HG02852 (cell line): ENCODE measurements around the gene CRYAB.

ENCODE experiments used
- ATAC-seq: cut with Tn5 transposase; IDR thresholded peaks from one replicate; pipeline ENCODE4 v1.9.1; 2021; ENCODE audit warnings: mild to moderate bottlenecking, moderate library complexity; ENCODE audit not compliant: unreplicated experiment

The CRYAB gene

GRCh38 chr11:111911563-111912401, at the start of gene CRYAB:
CRYAB (minus strand) TSS chr11:111911770; CDS start chr11:111911724, 46 bp downstream.
- ATAC-seq, result no peak

- ATAC-seq, result no peak
Measured at GRCh38 chr11:111960916-111961315, 49.3 kb upstream of the CRYAB start.

- no peak for ATAC-seq
Measured at GRCh38 chr11:111957663-111958444, 46.3 kb upstream of the CRYAB start.

GRCh38 chr11:111954154-111954553, 42.6 kb upstream of the CRYAB start:
- no peak for ATAC-seq

- no peak for ATAC-seq
Measured at GRCh38 chr11:111951565-111951964, 40.0 kb upstream of the CRYAB start.

- no peak for ATAC-seq
Measured at GRCh38 chr11:111949519-111950426, 38.2 kb upstream of the CRYAB start.

GRCh38 chr11:111947143-111947542, 35.6 kb upstream of the CRYAB start:
- ATAC-seq, result no peak

- no peak for ATAC-seq
Measured at GRCh38 chr11:111946499-111946898, 34.9 kb upstream of the CRYAB start.

- ATAC-seq, result no peak
Measured at GRCh38 chr11:111945198-111945597, 33.6 kb upstream of the CRYAB start.

GRCh38 chr11:111944651-111945051, 33.1 kb upstream of the CRYAB start:
- no peak for ATAC-seq

GRCh38 chr11:111944139-111944538, 32.6 kb upstream of the CRYAB start:
- no peak for ATAC-seq

GRCh38 chr11:111942829-111943228, 31.3 kb upstream of the CRYAB start:
- no peak for ATAC-seq

GRCh38 chr11:111941963-111942362, 30.4 kb upstream of the CRYAB start:
- no peak for ATAC-seq

- ATAC-seq, result no peak
Measured at GRCh38 chr11:111939836-111940604, 28.4 kb upstream of the CRYAB start.

- peak; percentile 90 for ATAC-seq
Measured at GRCh38 chr11:111938687-111939160, 27.2 kb upstream of the CRYAB start.

GRCh38 chr11:111937844-111938243, 26.3 kb upstream of the CRYAB start:
- ATAC-seq, result no peak

GRCh38 chr11:111937461-111937769, 25.8 kb upstream of the CRYAB start:
- no peak for ATAC-seq

- no peak for ATAC-seq
Measured at GRCh38 chr11:111936040-111936540, 24.5 kb upstream of the CRYAB start.

- no peak for ATAC-seq
Measured at GRCh38 chr11:111935317-111936039, 23.9 kb upstream of the CRYAB start.
